ENCODE results near the gene FNIP2.

The FNIP2 gene

GRCh38 chr4:158861766-158862165 lies 92.9 kb downstream of the FNIP2 start:
- no peak overlapping the region for H3K9ac ChIP-seq (ENCODE audit: low read length)
- no peak overlapping the region for H3K4me2 ChIP-seq (ENCODE audit: low read length)
- no peaks in the 10 kb centered on the region for H3K27me3 ChIP-seq (ENCODE audit: insufficient read depth, low read length)
- H3K9me3 ChIP-seq (ENCODE audit: insufficient read depth, low read depth, low read length) = no peaks in the 10 kb centered on the region
- no peak overlapping the region for H3K4ac ChIP-seq (ENCODE audit: low read depth, low read length)
- H3K4me3 ChIP-seq (ENCODE audit: low read depth, low read length) = no peak overlapping the region
- H3K79me2 ChIP-seq (ENCODE audit: control insufficient read depth, insufficient read depth, low read length, poor library complexity) = no peaks in the 10 kb centered on the region
- H3K23ac ChIP-seq (ENCODE audit: low read length) = no peak overlapping the region
- no peak overlapping the region for H3K14ac ChIP-seq (ENCODE audit: low read length)
- no peak overlapping the region for H2BK120ac ChIP-seq (ENCODE audit: insufficient read depth, low read length, poor library complexity)
- no peak overlapping the region for H2BK5ac ChIP-seq (ENCODE audit: low read depth, low read length, poor library complexity)
- no peak for DNase-seq
- no peaks in the 10 kb centered on the region for H3K79me1 ChIP-seq (ENCODE audit: low read length)
- no peak overlapping the region for H2AK5ac ChIP-seq (ENCODE audit: low read length)
- H3K27ac ChIP-seq (ENCODE audit: low read depth, low read length) = no peak overlapping the region
- no peak overlapping the region for H2AFZ ChIP-seq (ENCODE audit: insufficient read depth, low read length, poor library complexity)
- H3K4me1 ChIP-seq (ENCODE audit: control insufficient read depth in 1 of 2, insufficient read depth in 2 of 2, low read length in 2 of 2) = no peaks in the 10 kb centered on the region
- peaks cover 2% of the 10 kb centered on the region in 2 experiments for H3K36me3 ChIP-seq (ENCODE audit: control insufficient read depth in 1 of 2, insufficient read depth in 2 of 2, low read length in 2 of 2)
- no peak overlapping the region for H4K8ac ChIP-seq (ENCODE audit: low read depth, low read length)
- no CpG with 5 or more reads among the region's 3 CpGs for WGBS (ENCODE audit: extremely low coverage, insufficient coverage, insufficient read length)
- H3K18ac ChIP-seq (ENCODE audit: low read length) = no peak overlapping the region
- no peak overlapping the region for H2BK12ac ChIP-seq (ENCODE audit: low read length)
- no peak overlapping the region for H4K12ac ChIP-seq (ENCODE audit: low read depth, low read length)
- no peak overlapping the region for H4K91ac ChIP-seq (ENCODE audit: low read depth, low read length)

GRCh38 chr4:158863296-158863695 lies 94.5 kb downstream of the FNIP2 start:
- H3K4me1 ChIP-seq (ENCODE audit: control insufficient read depth in 1 of 2, insufficient read depth in 2 of 2, low read length in 2 of 2) = no peaks in the 10 kb centered on the region
- H3K27me3 ChIP-seq (ENCODE audit: insufficient read depth, low read length) = no peaks in the 10 kb centered on the region
- H3K79me1 ChIP-seq (ENCODE audit: low read length) = no peaks in the 10 kb centered on the region
- no peak overlapping the region for H4K91ac ChIP-seq (ENCODE audit: low read depth, low read length)
- H2AK5ac ChIP-seq (ENCODE audit: low read length) = no peak overlapping the region
- H3K4ac ChIP-seq (ENCODE audit: low read depth, low read length) = no peak overlapping the region
- peaks cover 2% of the 10 kb centered on the region for H3K9me3 ChIP-seq (ENCODE audit: insufficient read depth, low read depth, low read length)
- H3K14ac ChIP-seq (ENCODE audit: low read length) = no peak overlapping the region
- WGBS (ENCODE audit: extremely low coverage, insufficient coverage, insufficient read length) = no CpG with 5 or more reads among the region's 5 CpGs
- H3K27ac ChIP-seq (ENCODE audit: low read depth, low read length) = no peak overlapping the region
- no peaks in the 10 kb centered on the region for H3K79me2 ChIP-seq (ENCODE audit: control insufficient read depth, insufficient read depth, low read length, poor library complexity)
- no peak overlapping the region for H3K9ac ChIP-seq (ENCODE audit: low read length)
- DNase-seq = no peak
- H3K23ac ChIP-seq (ENCODE audit: low read length) = no peak overlapping the region
- H4K12ac ChIP-seq (ENCODE audit: low read depth, low read length) = no peak overlapping the region
- H3K18ac ChIP-seq (ENCODE audit: low read length) = no peak overlapping the region
- no peak overlapping the region for H3K4me2 ChIP-seq (ENCODE audit: low read length)
- peaks cover 4 to 8% of the 10 kb centered on the region in 2 experiments for H3K36me3 ChIP-seq (ENCODE audit: control insufficient read depth in 1 of 2, insufficient read depth in 2 of 2, low read length in 2 of 2)
- no peak overlapping the region for H2BK120ac ChIP-seq (ENCODE audit: insufficient read depth, low read length, poor library complexity)
- no peak overlapping the region for H2AFZ ChIP-seq (ENCODE audit: insufficient read depth, low read length, poor library complexity)
- no peak overlapping the region for H4K8ac ChIP-seq (ENCODE audit: low read depth, low read length)
- H3K4me3 ChIP-seq (ENCODE audit: low read depth, low read length) = no peak overlapping the region
- no peak overlapping the region for H2BK5ac ChIP-seq (ENCODE audit: low read depth, low read length, poor library complexity)
- no peak overlapping the region for H2BK12ac ChIP-seq (ENCODE audit: low read length)

- H3K36me3 ChIP-seq (ENCODE audit: control insufficient read depth in 1 of 2, insufficient read depth in 2 of 2, low read length in 2 of 2) = peaks cover 13 to 22% of the 10 kb centered on the region in 2 experiments
- no peak overlapping the region for H4K12ac ChIP-seq (ENCODE audit: low read depth, low read length)
- H2AK5ac ChIP-seq (ENCODE audit: low read length) = no peak overlapping the region
- H3K9me3 ChIP-seq (ENCODE audit: insufficient read depth, low read depth, low read length) = peaks cover 2% of the 10 kb centered on the region
- no peak overlapping the region for H2BK5ac ChIP-seq (ENCODE audit: low read depth, low read length, poor library complexity)
- no peak overlapping the region for H3K18ac ChIP-seq (ENCODE audit: low read length)
- no peak overlapping the region for H3K4me2 ChIP-seq (ENCODE audit: low read length)
- H3K4me3 ChIP-seq (ENCODE audit: low read depth, low read length) = no peak overlapping the region
- H3K14ac ChIP-seq (ENCODE audit: low read length) = no peak overlapping the region
- H3K27ac ChIP-seq (ENCODE audit: low read depth, low read length) = no peak overlapping the region
- no peaks in the 10 kb centered on the region for H3K4me1 ChIP-seq (ENCODE audit: control insufficient read depth in 1 of 2, insufficient read depth in 2 of 2, low read length in 2 of 2)
- H3K23ac ChIP-seq (ENCODE audit: low read length) = no peak overlapping the region
- H3K79me1 ChIP-seq (ENCODE audit: low read length) = no peaks in the 10 kb centered on the region
- no peaks in the 10 kb centered on the region for H3K79me2 ChIP-seq (ENCODE audit: control insufficient read depth, insufficient read depth, low read length, poor library complexity)
- no peak overlapping the region for H3K9ac ChIP-seq (ENCODE audit: low read length)
- DNase-seq = no peak
- H2BK12ac ChIP-seq (ENCODE audit: low read length) = no peak overlapping the region
- WGBS (ENCODE audit: extremely low coverage, insufficient coverage, insufficient read length) = no CpG with 5 or more reads among the region's 5 CpGs
- no peaks in the 10 kb centered on the region for H3K27me3 ChIP-seq (ENCODE audit: insufficient read depth, low read length)
- H4K8ac ChIP-seq (ENCODE audit: low read depth, low read length) = no peak overlapping the region
- no peak overlapping the region for H2AFZ ChIP-seq (ENCODE audit: insufficient read depth, low read length, poor library complexity)
- H4K91ac ChIP-seq (ENCODE audit: low read depth, low read length) = no peak overlapping the region
- H3K4ac ChIP-seq (ENCODE audit: low read depth, low read length) = no peak overlapping the region
- H2BK120ac ChIP-seq (ENCODE audit: insufficient read depth, low read length, poor library complexity) = no peak overlapping the region
Observed at GRCh38 chr4:158865520-158866177, 96.8 kb downstream of the FNIP2 start.

- H3K9ac ChIP-seq (ENCODE audit: low read length) = no peak overlapping the region
- H4K8ac ChIP-seq (ENCODE audit: low read depth, low read length) = no peak overlapping the region
- no peak overlapping the region for H2AFZ ChIP-seq (ENCODE audit: insufficient read depth, low read length, poor library complexity)
- no peak overlapping the region for H3K18ac ChIP-seq (ENCODE audit: low read length)
- H2BK12ac ChIP-seq (ENCODE audit: low read length) = no peak overlapping the region
- H3K14ac ChIP-seq (ENCODE audit: low read length) = no peak overlapping the region
- WGBS (ENCODE audit: extremely low coverage, insufficient coverage, insufficient read length) = no CpG with 5 or more reads among the region's 15 CpGs
- H3K79me1 ChIP-seq (ENCODE audit: low read length) = no peaks in the 10 kb centered on the region
- H2BK120ac ChIP-seq (ENCODE audit: insufficient read depth, low read length, poor library complexity) = no peak overlapping the region
- H3K27me3 ChIP-seq (ENCODE audit: insufficient read depth, low read length) = no peaks in the 10 kb centered on the region
- H2AK5ac ChIP-seq (ENCODE audit: low read length) = no peak overlapping the region
- no peak overlapping the region for H3K4ac ChIP-seq (ENCODE audit: low read depth, low read length)
- no peak overlapping the region for H3K4me2 ChIP-seq (ENCODE audit: low read length)
- no peak for DNase-seq
- H4K91ac ChIP-seq (ENCODE audit: low read depth, low read length) = no peak overlapping the region
- no peak overlapping the region for H3K23ac ChIP-seq (ENCODE audit: low read length)
- H3K36me3 ChIP-seq (ENCODE audit: control insufficient read depth in 1 of 2, insufficient read depth in 2 of 2, low read length in 2 of 2) = peaks cover 12 to 19% of the 10 kb centered on the region in 2 experiments
- H4K12ac ChIP-seq (ENCODE audit: low read depth, low read length) = no peak overlapping the region
- no peak overlapping the region for H3K27ac ChIP-seq (ENCODE audit: low read depth, low read length)
- H3K4me3 ChIP-seq (ENCODE audit: low read depth, low read length) = no peak overlapping the region
- H3K9me3 ChIP-seq (ENCODE audit: insufficient read depth, low read depth, low read length) = peaks cover 2% of the 10 kb centered on the region
- no peak overlapping the region for H2BK5ac ChIP-seq (ENCODE audit: low read depth, low read length, poor library complexity)
- H3K79me2 ChIP-seq (ENCODE audit: control insufficient read depth, insufficient read depth, low read length, poor library complexity) = no peaks in the 10 kb centered on the region
- peaks cover 0 to 2% of the 10 kb centered on the region in 2 experiments for H3K4me1 ChIP-seq (ENCODE audit: control insufficient read depth in 1 of 2, insufficient read depth in 2 of 2, low read length in 2 of 2)
Observed at GRCh38 chr4:158869001-158869400, 100.2 kb downstream of the FNIP2 start.

All from trophoblast cell (in vitro differentiated cells and primary cell).